ENCODE measurements around the gene IRF8.

DNA sequence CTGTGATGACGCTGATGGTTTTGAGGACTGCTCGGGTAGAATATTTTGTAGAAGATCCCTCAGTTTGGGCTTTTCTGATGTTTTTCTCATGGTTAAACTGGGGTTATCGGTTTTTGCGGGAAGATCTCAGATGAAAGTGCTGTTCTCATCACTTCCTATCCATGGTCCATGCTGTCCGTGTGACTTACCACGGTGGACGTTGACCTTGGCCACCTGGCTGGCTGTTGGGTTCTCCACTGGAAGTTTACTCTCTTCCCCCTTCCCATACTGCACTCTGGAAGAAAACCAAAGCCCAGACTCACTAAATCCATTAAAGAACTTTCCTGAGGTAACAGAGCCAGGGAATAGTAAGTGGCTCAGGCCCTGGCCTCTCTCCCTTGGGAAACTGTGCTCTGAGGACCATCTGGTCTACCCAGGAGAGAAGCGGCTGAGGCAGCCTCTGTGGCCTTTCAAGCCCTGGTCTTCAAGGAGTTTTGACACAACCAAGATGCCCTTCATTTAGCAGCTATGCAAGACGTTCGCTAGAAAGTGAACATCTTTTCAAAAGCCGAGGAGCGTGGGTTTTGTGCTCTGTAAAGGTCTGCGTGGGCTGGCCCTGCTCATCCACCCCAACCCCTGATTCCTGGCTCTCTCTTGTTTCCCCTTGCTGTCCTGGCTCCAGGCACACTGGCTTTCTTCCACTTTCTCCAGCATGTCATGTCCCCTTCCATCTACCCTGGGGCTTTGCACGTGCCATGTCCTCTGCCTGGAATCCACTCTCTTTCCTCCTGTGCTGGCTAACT is 43.1 kb downstream of the IRF8 start:
- TF ChIP-seq, protein P1, sequence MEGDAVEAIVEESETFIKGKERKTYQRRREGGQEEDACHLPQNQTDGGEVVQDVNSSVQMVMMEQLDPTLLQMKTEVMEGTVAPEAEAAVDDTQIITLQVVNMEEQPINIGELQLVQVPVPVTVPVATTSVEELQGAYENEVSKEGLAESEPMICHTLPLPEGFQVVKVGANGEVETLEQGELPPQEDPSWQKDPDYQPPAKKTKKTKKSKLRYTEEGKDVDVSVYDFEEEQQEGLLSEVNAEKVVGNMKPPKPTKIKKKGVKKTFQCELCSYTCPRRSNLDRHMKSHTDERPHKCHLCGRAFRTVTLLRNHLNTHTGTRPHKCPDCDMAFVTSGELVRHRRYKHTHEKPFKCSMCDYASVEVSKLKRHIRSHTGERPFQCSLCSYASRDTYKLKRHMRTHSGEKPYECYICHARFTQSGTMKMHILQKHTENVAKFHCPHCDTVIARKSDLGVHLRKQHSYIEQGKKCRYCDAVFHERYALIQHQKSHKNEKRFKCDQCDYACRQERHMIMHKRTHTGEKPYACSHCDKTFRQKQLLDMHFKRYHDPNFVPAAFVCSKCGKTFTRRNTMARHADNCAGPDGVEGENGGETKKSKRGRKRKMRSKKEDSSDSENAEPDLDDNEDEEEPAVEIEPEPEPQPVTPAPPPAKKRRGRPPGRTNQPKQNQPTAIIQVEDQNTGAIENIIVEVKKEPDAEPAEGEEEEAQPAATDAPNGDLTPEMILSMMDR (conservative IDR thresholded peaks at IDR 0.05; ENCODE audit: low read depth, low read length) = no peak
- no peak for TF ChIP-seq EZH2 (IDR thresholded peaks at IDR 0.05; ENCODE audit: borderline replicate concordance, low read depth, low read length, poor library complexity, severe bottlenecking)

Measured in A673 (cell line).